CD4-positive, alpha-beta T cell treated with Interleukin-6 at 100 ng/mL for 8 hours (primary cell): ENCODE data around the gene CRIP3.

ENCODE experiments used
- DNase-seq: peaks from one replicate; pipeline ENCODE4 v3.0.0-alpha.2; 2020; ENCODE audit warnings: mixed read lengths, low spot score

CRIP3 gene

GRCh38 chr6:43287717-43288679 lies 20.6 kb downstream of the CRIP3 start:
- DNase-seq, result no peak

GRCh38 chr6:43286980-43287716 lies 21.5 kb downstream of the CRIP3 start:
- no peak for DNase-seq

- no peak for DNase-seq
Measured at GRCh38 chr6:43286456-43286979, 22.1 kb downstream of the CRIP3 start.

- no peak for DNase-seq
Measured at GRCh38 chr6:43285832-43286231, 22.8 kb downstream of the CRIP3 start.

GRCh38 chr6:43284991-43285781 lies 23.4 kb downstream of the CRIP3 start:
- DNase-seq, result no peak

- DNase-seq, result no peak
Measured at GRCh38 chr6:43283905-43284304, 24.7 kb downstream of the CRIP3 start.

- DNase-seq, result no peak
Measured at GRCh38 chr6:43283514-43283901, 25.1 kb downstream of the CRIP3 start.

- no peak for DNase-seq
Measured at GRCh38 chr6:43282636-43283513, 25.8 kb downstream of the CRIP3 start.

GRCh38 chr6:43282060-43282459 lies 26.6 kb downstream of the CRIP3 start:
- no peak for DNase-seq

GRCh38 chr6:43280234-43280633 lies 28.4 kb downstream of the CRIP3 start:
- DNase-seq, result no peak

- no peak for DNase-seq
Measured at GRCh38 chr6:43278524-43279078, 30.0 kb downstream of the CRIP3 start.

- no peak for DNase-seq
Measured at GRCh38 chr6:43277643-43278523, 30.7 kb downstream of the CRIP3 start.

- no peak for DNase-seq
Measured at GRCh38 chr6:43277306-43277642, 31.4 kb downstream of the CRIP3 start.

GRCh38 chr6:43276577-43277305 lies 31.9 kb downstream of the CRIP3 start:
- no peak for DNase-seq

GRCh38 chr6:43275801-43276576 lies 32.6 kb downstream of the CRIP3 start:
- peak; percentile 36 for DNase-seq

- DNase-seq, result peak; percentile 5
Measured at GRCh38 chr6:43274916-43275597, 33.6 kb downstream of the CRIP3 start.

GRCh38 chr6:43274127-43274915 lies 34.3 kb downstream of the CRIP3 start:
- DNase-seq, result no peak
